Measurements from ENCODE around the gene MTMR2. TPM values are rescaled to one million over a fixed set of nuclear protein-coding genes. Genes with fewer than 3 reads are reported as not detected.
"Not testable (repeated sequence)": the region's sequence is repeated elsewhere in the genome, so short reads cannot be mapped to it uniquely, and the experiment has no call there.

Gene MTMR2
- total RNA-seq, 4 donors from 2014 or later: 10.8 to 29.5 (median 21.5) TPM

- TF ChIP-seq POLR2A (IDR thresholded peaks at IDR 0.05): no peak
- TF ChIP-seq CTCF (IDR thresholded peaks at IDR 0.05): no peak
- Histone ChIP-seq H3K4me1 (peaks cover 0 to 6% (median 3%) of the 10 kb centered on the region in 3 donors), H3K9me3 (no peaks in the 10 kb centered on the region), H3K27ac (no peak overlapping the region), H3K27me3 (no peaks in the 10 kb centered on the region), H3K36me3 (peaks cover 0 to 30% (median 0%) of the 10 kb centered on the region in 3 donors), H3K4me3 (no peak overlapping the region)
- no peak for DNase-seq
- WGBS, 2 donors: 22 to 37% methylated on average over 1 of the region's 1 CpG
- intact Hi-C loops (cut with DNase I): no loop called here
These were observed 39.5 kb downstream of the MTMR2 start for GRCh38 chr11:95884376-95884775.

DNA sequence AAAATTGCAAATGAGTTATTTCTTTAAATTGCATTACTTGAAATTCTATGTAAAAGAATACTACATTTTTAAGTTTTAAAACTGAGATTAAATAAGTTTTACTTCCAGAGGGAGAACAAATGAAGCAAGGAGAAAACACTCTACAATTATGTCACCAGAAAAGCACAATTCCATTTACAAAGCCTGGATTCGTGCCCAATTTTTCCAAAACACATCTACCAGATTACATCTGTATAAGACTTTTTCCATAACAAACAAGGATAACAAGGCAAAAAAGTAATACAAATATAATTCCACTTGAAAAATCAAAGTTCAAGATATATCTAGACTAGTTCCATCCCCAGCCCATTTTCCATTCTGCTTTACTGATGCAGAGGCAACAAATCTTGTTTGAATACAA lies 40.5 kb downstream of the MTMR2 start:
- no peak overlapping the region for H3K4me3 ChIP-seq
- 76 to 85% methylated on average over 1 of the region's 1 CpG for WGBS, 2 donors
- intact Hi-C loops (cut with DNase I): no loop called here
- no peak for DNase-seq
- TF ChIP-seq POLR2A (IDR thresholded peaks at IDR 0.05) (no peak), CTCF (IDR thresholded peaks at IDR 0.05) (no peak)
- no peak overlapping the region for H3K27ac ChIP-seq
- no peaks in the 10 kb centered on the region for H3K27me3 ChIP-seq
- peaks cover 0 to 30% (median 0%) of the 10 kb centered on the region in 3 donors for H3K36me3 ChIP-seq
- H3K9me3 ChIP-seq: no peaks in the 10 kb centered on the region
- H3K4me1 ChIP-seq: peaks cover 0 to 6% (median 3%) of the 10 kb centered on the region in 3 donors

- TF ChIP-seq POLR2A (IDR thresholded peaks at IDR 0.05): no peak
- TF ChIP-seq CTCF (IDR thresholded peaks at IDR 0.05): no peak
- 60 to 67% methylated on average over 2 of the region's 2 CpGs for WGBS, 2 donors
- H3K9me3 ChIP-seq: no peaks in the 10 kb centered on the region
- intact Hi-C loops (cut with DNase I): no loop called here
- no peaks in the 10 kb centered on the region for H3K27me3 ChIP-seq
- H3K27ac ChIP-seq: no peak overlapping the region
- no peak overlapping the region for H3K4me3 ChIP-seq
- peaks cover 0 to 17% (median 0%) of the 10 kb centered on the region in 3 donors for H3K36me3 ChIP-seq
- DNase-seq: no peak
- H3K4me1 ChIP-seq: no peaks in the 10 kb centered on the region
These were observed 46.6 kb downstream of the MTMR2 start for GRCh38 chr11:95877291-95877690.

DNA sequence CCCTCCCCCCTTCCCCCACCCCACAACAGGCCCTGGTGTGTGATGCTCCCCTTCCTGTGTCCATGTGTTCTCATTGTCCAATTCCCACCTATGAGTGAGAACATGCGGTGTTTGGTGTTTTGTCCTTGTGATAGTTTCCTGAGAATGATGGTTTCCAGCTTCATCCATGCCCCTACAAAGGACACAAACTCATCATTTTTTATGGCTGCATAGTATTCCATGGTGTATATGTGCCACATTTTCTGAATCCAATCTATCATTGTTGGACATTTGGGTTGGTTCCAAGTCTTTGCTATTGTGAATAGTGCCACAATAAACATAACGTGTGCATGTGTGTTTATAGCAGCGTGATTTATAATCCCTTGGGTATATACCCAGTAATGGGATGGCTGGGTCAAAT lies 53.0 kb downstream of the MTMR2 start:
- H3K4me3 ChIP-seq; H3K36me3 ChIP-seq; H3K4me1 ChIP-seq; H3K27ac ChIP-seq; intact Hi-C loops (cut with DNase I); H3K9me3 ChIP-seq; H3K27me3 ChIP-seq; DNase-seq: not testable (repeated sequence)
- 77 to 86% methylated on average over 3 of the region's 3 CpGs for WGBS, 2 donors

DNA sequence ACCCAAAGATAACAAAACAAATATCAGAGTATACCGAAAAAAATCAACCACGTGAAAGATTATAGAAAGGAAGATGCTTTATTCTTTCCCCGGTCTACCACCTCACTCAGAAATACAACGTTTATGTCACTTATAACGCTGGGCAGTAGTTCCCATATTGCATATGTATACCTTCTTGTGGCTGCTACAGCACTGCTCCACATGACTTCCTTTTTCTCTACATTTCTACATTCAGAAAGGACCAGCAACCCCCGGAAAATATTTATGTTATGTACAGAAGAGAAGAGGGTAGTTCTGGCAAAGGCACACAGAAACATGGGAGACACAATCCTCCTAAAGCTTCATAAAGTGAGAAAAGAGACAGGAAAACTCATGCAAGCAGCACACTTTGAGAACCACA lies 56.8 kb downstream of the MTMR2 start:
- intact Hi-C loops (cut with DNase I): no loop called here
- Histone ChIP-seq H3K27ac (no peak overlapping the region), H3K9me3 (no peaks in the 10 kb centered on the region), H3K27me3 (no peaks in the 10 kb centered on the region), H3K4me3 (no peak overlapping the region), H3K36me3 (peaks cover 0 to 20% (median 0%) of the 10 kb centered on the region in 3 donors), H3K4me1 (no peaks in the 10 kb centered on the region)
- no peak for DNase-seq
- TF ChIP-seq CTCF (IDR thresholded peaks at IDR 0.05) (no peak), POLR2A (IDR thresholded peaks at IDR 0.05) (no peak)
- WGBS, 2 donors: 88 to 89% methylated on average over 6 of the region's 6 CpGs

- Histone ChIP-seq H3K27ac (no peak overlapping the region), H3K4me1 (no peaks in the 10 kb centered on the region), H3K36me3 (peaks cover 0 to 52% (median 0%) of the 10 kb centered on the region in 3 donors), H3K9me3 (no peaks in the 10 kb centered on the region), H3K27me3 (no peaks in the 10 kb centered on the region), H3K4me3 (no peak overlapping the region)
- 95 to 96% methylated on average over 2 of the region's 2 CpGs for WGBS, 2 donors
- intact Hi-C loops (cut with DNase I): no loop called here
- TF ChIP-seq POLR2A (IDR thresholded peaks at IDR 0.05): no peak
- no peak for TF ChIP-seq CTCF (IDR thresholded peaks at IDR 0.05)
- DNase-seq: no peak
These were observed 60.3 kb downstream of the MTMR2 start for GRCh38 chr11:95863486-95864140.

DNA sequence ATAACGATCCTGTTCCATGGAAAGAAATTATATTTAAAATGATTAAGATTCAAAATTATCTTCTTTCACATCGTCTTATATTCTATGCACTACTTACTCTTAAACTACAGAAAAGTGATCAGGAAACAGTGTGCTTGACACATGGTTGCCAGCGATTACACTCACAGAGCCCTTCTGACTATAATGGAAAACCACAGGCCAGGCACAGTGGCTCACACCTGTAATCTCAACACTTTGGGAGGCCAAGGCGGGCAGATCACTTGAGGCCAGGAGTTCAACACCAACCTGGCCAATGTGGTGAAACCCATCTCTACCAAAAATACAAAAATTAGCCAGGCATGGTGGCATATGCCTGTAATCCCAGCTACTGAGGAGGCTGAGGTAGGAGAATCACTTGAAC lies 63.9 kb downstream of the MTMR2 start:
- DNase-seq; intact Hi-C loops (cut with DNase I); H3K9me3 ChIP-seq; H3K27ac ChIP-seq; H3K27me3 ChIP-seq; H3K4me3 ChIP-seq; H3K4me1 ChIP-seq: not testable (repeated sequence)
- H3K36me3 ChIP-seq: peaks cover 0 to 82% (median 0%) of the 10 kb centered on the region in 3 donors
- WGBS, 2 donors: 86 to 91% methylated on average over 3 of the region's 4 CpGs

DNA sequence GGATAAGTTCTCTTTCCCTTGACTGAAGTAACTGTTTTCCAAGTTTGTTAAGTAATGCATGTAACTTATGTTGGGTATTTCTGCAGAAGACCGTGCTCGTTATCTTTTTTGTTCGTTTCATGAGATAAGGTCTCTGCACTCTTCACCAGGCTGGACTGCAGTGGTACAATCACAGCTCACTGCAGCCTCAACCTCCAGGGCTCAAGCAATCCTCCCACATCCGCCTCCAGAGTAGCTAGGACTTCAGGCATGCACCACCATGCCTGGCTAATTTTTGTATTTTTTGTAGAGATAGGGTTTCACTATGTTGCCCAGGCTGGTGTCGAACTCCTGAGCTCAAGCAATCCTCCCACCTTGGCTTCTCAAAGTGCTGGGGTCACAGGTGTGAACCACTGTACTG lies 69.5 kb downstream of the MTMR2 start:
- 93 to 95% methylated on average over 5 of the region's 5 CpGs for WGBS, 2 donors
- H3K4me1 ChIP-seq; H3K4me3 ChIP-seq; intact Hi-C loops (cut with DNase I); DNase-seq; H3K27ac ChIP-seq; H3K9me3 ChIP-seq; H3K27me3 ChIP-seq: not testable (repeated sequence)
- H3K36me3 ChIP-seq: peaks cover 0 to 75% (median 0%) of the 10 kb centered on the region in 3 donors
